ENCODE results near the gene PCSK6.

Gene PCSK6

GRCh38 chr15:101277038-101277822 is 212.3 kb downstream of the PCSK6 start, which contains the start of gene SELENOS:
TSS of gene SELENOS (minus strand) at chr15:101277485. CDS start at chr15:101277417, 68 bp downstream.
- peak within 1 kb of the TSS; percentile 28 for H2AFZ ChIP-seq (ENCODE audit: low read length)
- H3K4me3 ChIP-seq (ENCODE audit: low read length) = peak within 1 kb of the TSS; percentile 97
- no peaks in the 10 kb centered on the region for H3K9me2 ChIP-seq (replicated peaks; ENCODE audit: insufficient read depth, low read length)
- peak; percentile 94 for DNase-seq
- peaks cover 48% of the 10 kb centered on the region for H3K79me2 ChIP-seq (ENCODE audit: low read length)
- peak within 1 kb of the TSS; percentile 99 for H3K9ac ChIP-seq (ENCODE audit: low read length)
- TF ChIP-seq EZH2phosphoT487 (IDR thresholded peaks at IDR 0.05; ENCODE audit: low read length) = no peak
- peak within 1 kb of the TSS; percentile 90 for H3K27ac ChIP-seq (ENCODE audit: low read length)
- peaks cover 43% of the 10 kb centered on the region for H3F3A ChIP-seq (ENCODE audit: insufficient read depth, low read length)
- H3K36me3 ChIP-seq (replicated peaks; ENCODE audit: insufficient read depth, low read length) = peaks cover 35% of the 10 kb centered on the region
- no peaks in the 10 kb centered on the region for H3K27me3 ChIP-seq (replicated peaks; ENCODE audit: insufficient read depth, low read length)
- peaks cover 13% of the 10 kb centered on the region for H3K4me1 ChIP-seq (ENCODE audit: low read length)
- H4K20me1 ChIP-seq (ENCODE audit: insufficient read depth, low read length) = no peaks in the 10 kb centered on the region
- H3K4me2 ChIP-seq (ENCODE audit: low read depth, low read length) = peak within 1 kb of the TSS; percentile 82
- no peaks in the 10 kb centered on the region for H3K9me3 ChIP-seq (replicated peaks; ENCODE audit: insufficient read depth, low read length)

GRCh38 chr15:101276501-101277037 is 212.9 kb downstream of the PCSK6 start:
- peak overlapping the region; percentile 99 for H3K9ac ChIP-seq (ENCODE audit: low read length)
- H3F3A ChIP-seq (ENCODE audit: insufficient read depth, low read length) = peaks cover 46% of the 10 kb centered on the region
- peak overlapping the region; percentile 75 for H3K4me2 ChIP-seq (ENCODE audit: low read depth, low read length)
- peaks cover 35% of the 10 kb centered on the region for H3K36me3 ChIP-seq (replicated peaks; ENCODE audit: insufficient read depth, low read length)
- peak overlapping the region; percentile 90 for H3K27ac ChIP-seq (ENCODE audit: low read length)
- peak overlapping the region; percentile 97 for H3K4me3 ChIP-seq (ENCODE audit: low read length)
- TF ChIP-seq EZH2phosphoT487 (IDR thresholded peaks at IDR 0.05; ENCODE audit: low read length) = no peak
- TF ChIP-seq CTCF (IDR thresholded peaks at IDR 0.05; ENCODE audit: low read length) = peak; percentile 52
- no peak for TF ChIP-seq EZH2 (optimal IDR thresholded peaks at IDR 0.05; ENCODE audit: low read depth, low read length)
- peaks cover 13% of the 10 kb centered on the region for H3K4me1 ChIP-seq (ENCODE audit: low read length)
- peak; percentile 83 for DNase-seq
- no peaks in the 10 kb centered on the region for H3K9me3 ChIP-seq (replicated peaks; ENCODE audit: insufficient read depth, low read length)
- peak overlapping the region; percentile 8 for H2AFZ ChIP-seq (ENCODE audit: low read length)
- no peaks in the 10 kb centered on the region for H3K9me2 ChIP-seq (replicated peaks; ENCODE audit: insufficient read depth, low read length)
- H3K79me2 ChIP-seq (ENCODE audit: low read length) = peaks cover 49% of the 10 kb centered on the region
- H4K20me1 ChIP-seq (ENCODE audit: insufficient read depth, low read length) = no peaks in the 10 kb centered on the region
- no peaks in the 10 kb centered on the region for H3K27me3 ChIP-seq (replicated peaks; ENCODE audit: insufficient read depth, low read length)

DNA sequence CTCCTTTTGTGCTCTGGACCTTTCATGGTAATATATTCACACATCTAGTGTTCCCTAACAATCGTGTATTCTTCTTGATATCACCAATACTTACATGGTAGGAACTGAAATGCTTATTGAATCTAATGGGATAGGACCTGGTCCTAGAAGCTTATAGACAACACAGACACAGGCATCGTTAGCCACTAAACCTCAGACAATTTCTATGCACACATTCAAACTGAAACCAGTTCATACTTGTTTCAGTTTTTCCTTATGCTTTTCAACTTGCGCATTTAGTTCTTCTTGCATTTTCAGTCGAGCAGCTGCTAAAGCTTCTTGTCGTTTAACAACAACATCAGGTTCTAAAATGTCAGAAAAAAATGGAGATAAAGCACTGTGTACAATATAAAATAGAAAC is 214.5 kb downstream of the PCSK6 start:
- Histone ChIP-seq H4K20me1 (ENCODE audit: insufficient read depth, low read length) (no peaks in the 10 kb centered on the region), H3K27me3 (replicated peaks; ENCODE audit: insufficient read depth, low read length) (no peaks in the 10 kb centered on the region), H3K4me2 (ENCODE audit: low read depth, low read length) (peak overlapping the region; percentile 75), H3K27ac (ENCODE audit: low read length) (peak overlapping the region; percentile 90), H3K4me3 (ENCODE audit: low read length) (peak overlapping the region; percentile 97; the same call in 1 of the 2 replicates), H3K9me3 (replicated peaks; ENCODE audit: insufficient read depth, low read length) (no peaks in the 10 kb centered on the region), H3K79me2 (ENCODE audit: low read length) (peaks cover 49% of the 10 kb centered on the region), H3K4me1 (ENCODE audit: low read length) (peaks cover 13% of the 10 kb centered on the region), H3F3A (ENCODE audit: insufficient read depth, low read length) (peaks cover 45% of the 10 kb centered on the region), H3K36me3 (replicated peaks; ENCODE audit: insufficient read depth, low read length) (peaks cover 40% of the 10 kb centered on the region), H3K9me2 (replicated peaks; ENCODE audit: insufficient read depth, low read length) (no peaks in the 10 kb centered on the region), H3K9ac (ENCODE audit: low read length) (peak overlapping the region; percentile 99), H2AFZ (ENCODE audit: low read length) (no peak overlapping the region)
- TF ChIP-seq EZH2 (optimal IDR thresholded peaks at IDR 0.05; ENCODE audit: low read depth, low read length) (no peak), EZH2phosphoT487 (IDR thresholded peaks at IDR 0.05; ENCODE audit: low read length) (no peak), CTCF (IDR thresholded peaks at IDR 0.05; ENCODE audit: low read length) (no peak)
- DNase-seq = peak; percentile 83

Measured in MM.1S (cell line).